CD4-positive, alpha-beta T cell treated with Interleukin-15 for 4 hours (primary cell): ENCODE measurements around the gene FKBP6.
A peak's percentile ranks its signal among the peaks of the same experiment; 100 is the strongest.
"Not testable (repeated sequence)": the region's sequence is repeated elsewhere in the genome, so short reads cannot be mapped to it uniquely, and the experiment has no call there.

Experiments
- DNase-seq: peaks from one replicate; pipeline ENCODE4 v3.0.0-alpha.2; 2020; ENCODE audit warnings: low spot score

FKBP6 gene

GRCh38 chr7:73327922-73328321, at the start of gene FKBP6, which contains the start of gene TRIM50:
Gene FKBP6, plus strand, starts transcription at chr7:73328161. Its CDS starts 268 bp downstream, at chr7:73328429.
Gene TRIM50, minus strand, starts transcription at chr7:73328082. Its CDS starts 3,295 bp downstream, at chr7:73324787.
- not testable (repeated sequence) for DNase-seq

- not testable (repeated sequence) for DNase-seq
These were observed 30.7 kb upstream of the FKBP6 start for GRCh38 chr7:73297235-73297634.

- not testable (repeated sequence) for DNase-seq
These were observed 30.3 kb upstream of the FKBP6 start for GRCh38 chr7:73297706-73298105.

GRCh38 chr7:73299812-73300211, 28.1 kb upstream of the FKBP6 start:
- DNase-seq, result not testable (repeated sequence)

- not testable (repeated sequence) for DNase-seq
These were observed 26.9 kb upstream of the FKBP6 start for GRCh38 chr7:73301108-73301507.

- DNase-seq, result not testable (repeated sequence)
These were observed 25.1 kb upstream of the FKBP6 start for GRCh38 chr7:73302846-73303245.

- no peak for DNase-seq
These were observed 24.4 kb upstream of the FKBP6 start for GRCh38 chr7:73303546-73303945.

GRCh38 chr7:73304071-73304470, 23.9 kb upstream of the FKBP6 start:
- no peak for DNase-seq

GRCh38 chr7:73304612-73305387, 23.2 kb upstream of the FKBP6 start:
- not testable (repeated sequence) for DNase-seq

- no peak for DNase-seq
These were observed 20.5 kb upstream of the FKBP6 start for GRCh38 chr7:73307436-73307835.

- DNase-seq, result no peak
These were observed 19.8 kb upstream of the FKBP6 start for GRCh38 chr7:73308074-73308664.

GRCh38 chr7:73308665-73309214, 19.2 kb upstream of the FKBP6 start, which contains the start of gene NSUN5:
Gene NSUN5, minus strand, starts transcription at chr7:73308826. Its CDS starts 36 bp downstream, at chr7:73308790.
- DNase-seq, result peak; percentile 89

- DNase-seq, result not testable (repeated sequence)
These were observed 16.5 kb upstream of the FKBP6 start for GRCh38 chr7:73311421-73311820.

GRCh38 chr7:73312831-73313520, 15.0 kb upstream of the FKBP6 start:
- DNase-seq, result no peak

- DNase-seq, result no peak
These were observed 14.4 kb upstream of the FKBP6 start for GRCh38 chr7:73313521-73313906.

- no peak for DNase-seq
These were observed 13.7 kb upstream of the FKBP6 start for GRCh38 chr7:73314271-73314670.

- no peak for DNase-seq
These were observed 11.4 kb upstream of the FKBP6 start for GRCh38 chr7:73316521-73316920.

- DNase-seq, result not testable (repeated sequence)
These were observed 9.2 kb upstream of the FKBP6 start for GRCh38 chr7:73318656-73319204.

- DNase-seq, result not testable (repeated sequence)
These were observed 8.4 kb upstream of the FKBP6 start for GRCh38 chr7:73319541-73319940.

GRCh38 chr7:73320009-73320408, 8.0 kb upstream of the FKBP6 start:
- DNase-seq, result not testable (repeated sequence)

- DNase-seq, result not testable (repeated sequence)
These were observed 4.4 kb upstream of the FKBP6 start for GRCh38 chr7:73323434-73324080.
